Testis (tissue), 2 donors: ENCODE measurements around the gene VWA5B1.

ENCODE experiments used
- POLR2A ChIP-seq: fragments of 450-650 bp; IDR thresholded peaks from one replicate; pipeline ENCODE4 v1.6.1; 2017; ENCODE audit warnings: antibody characterized with exemption, mild to moderate bottlenecking, moderate library complexity
- TF ChIP-seq, protein P1 (sequence below), 3 experiments: fragments of 450-650 bp in 2 of 3; fragments of 200-600 bp in 1 of 3; sonication (generic) in 1 of 3; IDR thresholded peaks; one replicate each; pipeline ENCODE4 v1.5.1; 2016 to 2019; ENCODE audit warnings: antibody characterized with exemption in 3 of 3, mild to moderate bottlenecking in 2 of 3, moderate library complexity in 1 of 3

DNA sequence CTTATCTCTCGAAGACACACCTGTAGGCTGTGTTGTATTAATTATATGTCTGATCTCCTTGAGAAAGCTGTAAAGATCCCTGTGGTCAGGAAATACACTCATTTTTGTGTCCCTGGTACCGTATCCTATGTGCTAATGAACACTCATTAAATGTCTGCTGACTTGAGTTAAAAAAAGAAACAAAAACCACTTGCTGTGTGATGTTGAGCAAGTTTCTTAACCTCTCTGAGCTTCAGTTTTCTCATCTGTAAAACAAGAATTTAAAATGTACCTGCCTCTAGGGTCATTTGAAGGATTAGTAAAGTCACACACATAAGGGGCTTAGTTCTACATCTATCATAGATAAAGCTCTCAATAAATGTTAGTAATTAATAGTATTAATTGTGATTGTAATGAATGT lies 91.3 kb downstream of the VWA5B1 start:
- TF ChIP-seq, protein P1, sequence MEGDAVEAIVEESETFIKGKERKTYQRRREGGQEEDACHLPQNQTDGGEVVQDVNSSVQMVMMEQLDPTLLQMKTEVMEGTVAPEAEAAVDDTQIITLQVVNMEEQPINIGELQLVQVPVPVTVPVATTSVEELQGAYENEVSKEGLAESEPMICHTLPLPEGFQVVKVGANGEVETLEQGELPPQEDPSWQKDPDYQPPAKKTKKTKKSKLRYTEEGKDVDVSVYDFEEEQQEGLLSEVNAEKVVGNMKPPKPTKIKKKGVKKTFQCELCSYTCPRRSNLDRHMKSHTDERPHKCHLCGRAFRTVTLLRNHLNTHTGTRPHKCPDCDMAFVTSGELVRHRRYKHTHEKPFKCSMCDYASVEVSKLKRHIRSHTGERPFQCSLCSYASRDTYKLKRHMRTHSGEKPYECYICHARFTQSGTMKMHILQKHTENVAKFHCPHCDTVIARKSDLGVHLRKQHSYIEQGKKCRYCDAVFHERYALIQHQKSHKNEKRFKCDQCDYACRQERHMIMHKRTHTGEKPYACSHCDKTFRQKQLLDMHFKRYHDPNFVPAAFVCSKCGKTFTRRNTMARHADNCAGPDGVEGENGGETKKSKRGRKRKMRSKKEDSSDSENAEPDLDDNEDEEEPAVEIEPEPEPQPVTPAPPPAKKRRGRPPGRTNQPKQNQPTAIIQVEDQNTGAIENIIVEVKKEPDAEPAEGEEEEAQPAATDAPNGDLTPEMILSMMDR (IDR thresholded peaks at IDR 0.05): no peak
- no peak for TF ChIP-seq POLR2A
